H1 (cell line): ENCODE measurements around the gene LCP1. TPM values are rescaled to one million over a fixed set of nuclear protein-coding genes. Genes with fewer than 3 reads are reported as not detected.
A peak's percentile ranks its signal among the peaks of the same experiment; 100 is the strongest.

ENCODE experiments used
- ASH2L ChIP-seq: fragments of 200-600, 300-600 bp; sonication (generic); IDR thresholded peaks from one replicate; pipeline ENCODE4 v1.7.1; 2017; ENCODE audit warnings: low read length
- BRCA1 ChIP-seq: IDR thresholded peaks from 2 replicates; pipeline ENCODE4 v1.6.1; 2012; ENCODE audit warnings: low read depth, low read length, improper control_type of control experiment
- CBX8 ChIP-seq: fragments of 300-800, 300-1000 bp; sonication (generic); IDR thresholded peaks from 2 replicates; pipeline ENCODE4 v1.7.1; 2016; ENCODE audit warnings: low read depth, low read length, borderline replicate concordance
- E2F6 ChIP-seq: IDR thresholded peaks from 2 replicates; pipeline ENCODE4 v1.6.1; 2012; ENCODE audit warnings: inconsistent platforms
- EP300 ChIP-seq, 2 experiments: IDR thresholded peaks; 1 replicate in 1 of 2; 2 replicates in 1 of 2; pipeline ENCODE4 v1.6.1; 2011 to 2012; ENCODE audit warnings: low read depth in 2 of 2, low read length in 2 of 2, mild to moderate bottlenecking in 2 of 2, borderline replicate concordance in 1 of 2, inconsistent platforms in 1 of 2, moderate library complexity in 1 of 2
- RBBP5 ChIP-seq: IDR thresholded peaks from 2 replicates; pipeline ENCODE4 v1.7.1; 2012; ENCODE audit warnings: low read depth, mild to moderate bottlenecking, inconsistent platforms, low read length, moderate library complexity, borderline replicate concordance
- RFX5 ChIP-seq: IDR thresholded peaks from 2 replicates; pipeline ENCODE4 v1.6.1; 2011; ENCODE audit warnings: low read depth, low read length, improper control_type of control experiment, borderline replicate concordance
- RXRA ChIP-seq: IDR thresholded peaks from 2 replicates; pipeline ENCODE4 v1.6.1; 2011; ENCODE audit warnings: low read depth, mild to moderate bottlenecking, low read length, moderate library complexity; ENCODE audit not compliant: insufficient read depth
- SAP30 ChIP-seq: fragments of 300-600 bp; sonication (generic); IDR thresholded peaks from 2 replicates; pipeline ENCODE4 v1.7.1; 2012; ENCODE audit warnings: low read length, moderate library complexity, mild to moderate bottlenecking, inconsistent platforms; ENCODE audit not compliant: insufficient read depth, insufficient replicate concordance
- SIX5 ChIP-seq: IDR thresholded peaks from 2 replicates; pipeline ENCODE4 v1.6.1; 2011; ENCODE audit warnings: mild to moderate bottlenecking, low read depth, low read length
- SP4 ChIP-seq: IDR thresholded peaks from 2 replicates; pipeline ENCODE4 v1.6.1; 2012; ENCODE audit warnings: low read length, inconsistent platforms
- SRF ChIP-seq: IDR thresholded peaks from 2 replicates; pipeline ENCODE4 v1.6.1; 2011; ENCODE audit warnings: mild to moderate bottlenecking, low read depth, low read length, moderate library complexity
- TAF1 ChIP-seq: IDR thresholded peaks from 2 replicates; pipeline ENCODE4 v1.6.1; 2011; ENCODE audit warnings: mild to moderate bottlenecking, low read depth, low read length
- polyA plus RNA-seq, 7 experiments: library from polyadenylated mRNA; depleted of rRNA in 3 of 7; stranded (reverse) in 5 of 7; unstranded in 2 of 7; fragments of >200 nt in 5 of 7; fragments of 200-250 nt in 2 of 7; gene quantifications; 1 replicate in 5 of 7; 2 replicates in 1 of 7; 4 replicates in 1 of 7; pipeline versions ENCODE4 v1.2.1 to v1.2.3, GENCODE V29; 2011 to 2013; ENCODE audit warnings: missing spikeins in 2 of 7, mixed read lengths in 2 of 7
- total RNA-seq: library from RNA; stranded (reverse); fragmentation: NEBNext Ultra II Directional; extraction: Animal tissue kit (Norgen Biotek cat#: 25700); gene quantifications from 2 replicates; pipeline ENCODE4 v1.2.1, GENCODE V29; 2021

LCP1 gene
- total and polyA plus RNA-seq, 2 of the 8 experiments (the other 6 are each of a cell fraction or from before 2014, with no cell fraction given): 0.65 to 4.3 TPM

DNA sequence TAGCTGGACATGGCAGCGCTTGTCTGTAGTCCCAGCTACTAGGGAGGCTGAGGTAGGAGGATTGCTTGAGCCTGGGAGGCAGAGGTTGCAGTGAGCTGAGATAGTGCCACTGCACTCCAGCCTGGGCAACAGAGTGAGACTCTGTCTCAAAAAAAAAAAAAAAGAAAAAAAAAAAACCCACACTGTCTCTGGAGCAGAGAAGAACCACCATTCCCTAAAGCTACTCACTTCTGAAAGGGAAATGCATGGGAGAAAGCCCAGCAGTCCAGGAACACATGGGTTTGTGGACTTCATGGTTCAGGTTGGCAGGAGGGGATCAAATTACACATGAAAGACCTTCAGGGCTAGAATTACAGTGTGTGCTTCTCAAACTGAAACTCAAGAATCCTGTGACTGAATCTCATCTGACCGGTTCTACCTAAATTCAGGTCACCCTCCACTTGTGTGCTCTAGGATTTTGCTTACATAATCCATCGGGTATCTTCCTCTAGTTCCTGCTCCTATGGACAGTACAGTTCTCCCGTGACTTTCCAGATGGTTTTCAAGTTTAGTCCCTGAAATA is 46.9 kb downstream of the LCP1 start (continued):
- TF ChIP-seq RBBP5: peak; percentile 39; the same call in 1 of the 2 replicates
- TF ChIP-seq TAF1: no peak
- no peak for TF ChIP-seq BRCA1
- TF ChIP-seq CBX8: no peak
- TF ChIP-seq RXRA: no peak
- no peak for TF ChIP-seq SRF
- TF ChIP-seq RFX5: no peak
- peak; percentile 39 for TF ChIP-seq SIX5
- TF ChIP-seq E2F6: no peak
- TF ChIP-seq EP300 (IDR thresholded peaks at IDR 0.05; ENCODE audit: borderline replicate concordance in 1 of 2, low read depth in 2 of 2, low read length in 2 of 2): no peak
- TF ChIP-seq SP4: no peak
- peak; percentile 54 for TF ChIP-seq ASH2L
- TF ChIP-seq SAP30: no peak
- TF ChIP-seq, all 59 proteins: peak for 4
